GM18861 (cell line): ENCODE measurements around the gene PLXDC1.

ENCODE experiments used
- ATAC-seq: cut with Tn5 transposase; IDR thresholded peaks from one replicate; pipeline ENCODE4 v1.9.1; 2021; ENCODE audit not compliant: unreplicated experiment

The PLXDC1 gene

DNA sequence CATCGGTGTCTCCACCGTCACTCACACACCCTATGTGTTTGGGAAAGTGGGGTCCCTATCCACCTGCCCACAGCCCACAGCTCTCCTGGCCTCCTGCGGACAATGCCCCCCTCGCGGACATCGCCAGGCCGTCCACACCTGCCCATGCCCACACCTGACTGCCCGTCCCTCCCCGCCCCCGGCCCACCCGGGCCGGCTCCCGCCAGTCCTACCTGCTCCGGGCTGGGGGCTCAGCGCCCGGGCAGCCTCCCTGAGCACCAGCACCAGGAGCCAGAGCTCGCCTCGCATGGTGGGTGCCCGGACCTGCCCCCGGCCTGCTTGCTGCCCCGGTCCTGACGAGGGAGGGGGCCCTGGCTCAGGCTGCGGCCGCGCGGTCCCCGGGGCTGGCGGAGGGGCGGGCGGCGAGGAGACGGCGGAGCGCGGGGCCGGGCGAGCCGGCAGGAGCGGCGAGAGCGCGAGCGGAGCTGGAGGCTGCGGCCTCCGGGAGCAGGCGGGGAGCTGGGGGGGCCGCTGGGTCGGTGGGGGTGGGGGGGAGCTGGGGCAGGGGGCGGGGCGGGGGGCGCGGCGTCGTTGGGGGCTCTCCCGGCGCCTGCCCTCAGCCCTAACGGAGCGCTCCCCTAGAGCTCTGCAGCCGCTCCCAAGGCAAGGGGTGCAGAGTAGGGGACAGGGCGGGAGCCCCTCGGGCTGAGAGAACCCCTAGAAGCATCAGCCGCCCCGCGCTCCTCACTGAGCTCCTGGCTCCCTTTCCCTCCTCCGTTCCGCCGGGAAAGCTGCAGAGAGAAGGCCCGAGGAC lies at the start of gene PLXDC1:
Gene PLXDC1, minus strand, starts transcription at position 488 of the 793 bp plus-strand sequence. Its CDS starts 200 bp downstream, at position 288.
- ATAC-seq: no peak

DNA sequence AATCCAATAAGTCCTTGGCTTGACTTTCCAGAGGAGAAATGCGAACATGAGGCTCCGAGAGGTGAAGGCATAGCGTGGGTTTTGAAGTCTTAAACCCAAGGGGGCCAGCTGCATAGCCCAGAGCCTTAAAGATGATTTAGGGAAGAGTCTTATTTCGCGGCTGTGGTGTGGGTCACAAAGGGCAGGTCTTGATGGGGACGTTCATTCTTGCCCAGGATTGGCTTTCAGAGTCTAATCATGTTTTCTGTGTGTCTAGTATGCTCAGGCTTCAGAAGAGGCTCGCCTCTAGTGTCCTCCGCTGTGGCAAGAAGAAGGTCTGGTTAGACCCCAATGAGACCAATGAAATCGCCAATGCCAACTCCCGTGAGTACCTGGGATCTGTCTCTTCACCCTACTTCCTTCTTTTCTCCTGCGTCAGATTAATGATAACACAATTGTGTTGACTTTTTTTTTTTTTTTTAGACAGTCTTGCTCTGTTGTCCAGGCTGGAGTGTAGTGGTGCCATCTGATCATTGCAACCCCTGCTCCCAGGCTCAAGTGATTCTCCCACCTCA lies 49.6 kb upstream of the PLXDC1 start:
- ATAC-seq: no peak

DNA sequence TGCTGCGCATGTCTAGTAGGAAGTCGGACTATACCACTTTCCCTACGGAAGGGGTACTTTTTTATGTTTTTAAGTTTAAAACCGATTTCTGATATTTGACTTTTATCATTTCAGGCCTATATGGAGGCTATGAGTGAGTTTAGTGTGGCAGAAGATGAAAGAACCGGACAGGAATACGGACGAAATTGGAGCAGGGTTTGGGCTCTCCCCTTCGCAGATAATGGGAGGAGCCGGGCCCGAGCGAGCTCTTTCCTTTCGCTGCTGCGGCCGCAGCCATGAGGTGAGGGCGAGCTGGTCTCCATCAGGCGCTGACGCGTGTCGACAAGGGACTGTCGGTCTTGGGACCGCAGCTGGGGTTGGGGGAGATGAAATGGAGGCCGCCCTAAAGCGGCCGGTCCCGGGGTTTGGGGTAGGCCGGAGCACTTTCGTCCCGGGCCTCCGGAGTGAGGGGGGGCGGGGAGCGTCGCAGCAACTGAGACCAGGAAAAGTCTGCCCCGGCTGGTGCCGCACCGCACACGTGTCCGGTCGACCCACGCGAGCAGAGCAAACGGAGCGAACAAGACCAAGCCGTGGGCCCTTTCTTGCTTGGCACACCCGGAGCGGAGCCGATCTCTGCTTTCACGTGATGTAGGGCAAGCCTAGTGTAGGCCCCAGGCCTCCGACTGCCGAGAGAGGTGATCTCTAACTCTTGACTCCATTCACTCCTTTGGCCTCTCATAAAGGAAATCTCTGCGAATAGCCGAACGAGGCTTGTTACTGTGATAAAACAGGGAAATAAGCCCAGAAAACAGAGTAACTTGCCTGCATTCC lies 48.8 kb upstream of the PLXDC1 start, which contains the start of gene RPL19:
Gene RPL19, plus strand, starts transcription at position 214 of the 810 bp plus-strand sequence. Its CDS starts 62 bp downstream, at position 276.
- no peak for ATAC-seq

DNA sequence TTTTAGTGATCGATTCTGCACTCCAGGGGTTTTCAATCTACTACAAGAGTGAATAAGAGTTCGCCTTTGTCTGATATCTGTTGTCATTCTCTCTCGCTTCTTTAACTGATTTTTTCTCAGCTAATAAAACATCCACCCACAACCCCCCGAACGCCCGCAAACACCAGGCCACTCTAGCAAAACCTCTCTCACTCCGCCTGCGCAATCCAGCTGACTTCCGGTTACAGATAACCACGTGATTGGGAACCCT lies 48.3 kb upstream of the PLXDC1 start:
- no peak for ATAC-seq

DNA sequence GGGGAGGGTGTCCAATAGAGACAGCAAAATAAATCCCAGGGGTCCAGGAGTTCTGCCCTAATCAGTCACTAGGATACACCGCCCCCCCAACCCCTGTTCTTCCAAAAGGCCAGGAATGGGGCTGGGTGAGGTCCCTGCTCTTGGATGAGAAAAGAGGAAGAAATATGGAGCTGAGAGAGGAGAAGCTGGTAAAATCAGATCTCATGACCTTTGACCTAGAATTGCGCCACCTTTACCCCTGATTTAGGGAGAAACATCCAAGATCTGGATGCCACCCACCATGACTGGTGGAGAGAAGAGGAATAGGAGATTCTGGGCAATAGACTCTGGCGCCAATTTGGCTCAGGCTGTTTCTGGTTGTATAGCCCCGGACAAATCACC lies 46.7 kb upstream of the PLXDC1 start:
- ATAC-seq: no peak

DNA sequence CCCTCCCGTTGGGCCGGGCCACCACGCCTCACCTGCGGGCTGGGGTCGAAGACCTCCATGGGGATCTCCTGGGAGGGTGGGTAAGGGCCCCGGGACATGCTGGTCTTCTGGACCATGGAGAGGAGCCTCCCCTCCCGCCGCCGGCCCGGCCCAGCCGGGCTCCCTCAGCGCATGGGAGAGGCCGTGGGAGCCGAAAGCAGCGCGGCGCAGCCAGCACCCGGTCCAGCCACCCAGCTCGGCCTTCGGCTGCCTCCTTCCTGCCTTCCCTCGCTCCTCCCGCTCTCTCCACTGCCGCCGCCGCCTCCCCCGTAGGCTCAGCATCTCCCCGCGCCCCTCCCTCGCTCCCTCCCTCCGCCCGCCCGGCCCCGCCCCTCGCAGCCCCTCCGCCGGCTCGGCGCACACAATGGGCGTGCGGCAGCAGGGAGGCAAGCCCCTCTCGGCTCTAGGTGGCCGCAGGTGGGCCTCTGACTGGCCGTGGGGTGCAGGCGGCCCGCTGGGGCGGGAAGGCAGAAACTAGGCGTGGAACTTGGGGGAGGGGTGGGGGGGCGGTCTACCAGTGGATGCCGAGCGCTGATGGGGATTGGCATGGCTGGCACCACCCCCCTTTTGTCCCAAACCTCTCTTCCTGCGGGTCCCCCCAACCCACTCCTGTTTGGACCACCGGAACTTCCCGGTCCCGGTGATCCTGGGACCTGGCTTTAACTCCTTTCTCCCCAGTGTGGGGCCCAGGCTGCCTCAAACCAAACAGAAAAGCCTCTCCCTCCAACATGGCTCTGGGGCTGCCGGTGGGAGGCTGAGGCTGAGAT lies 46.1 kb upstream of the PLXDC1 start, which contains the start of gene CACNB1:
Gene CACNB1, minus strand, starts transcription at position 290 of the 806 bp plus-strand sequence. Its CDS starts 174 bp downstream, at position 116.
- ATAC-seq: no peak

DNA sequence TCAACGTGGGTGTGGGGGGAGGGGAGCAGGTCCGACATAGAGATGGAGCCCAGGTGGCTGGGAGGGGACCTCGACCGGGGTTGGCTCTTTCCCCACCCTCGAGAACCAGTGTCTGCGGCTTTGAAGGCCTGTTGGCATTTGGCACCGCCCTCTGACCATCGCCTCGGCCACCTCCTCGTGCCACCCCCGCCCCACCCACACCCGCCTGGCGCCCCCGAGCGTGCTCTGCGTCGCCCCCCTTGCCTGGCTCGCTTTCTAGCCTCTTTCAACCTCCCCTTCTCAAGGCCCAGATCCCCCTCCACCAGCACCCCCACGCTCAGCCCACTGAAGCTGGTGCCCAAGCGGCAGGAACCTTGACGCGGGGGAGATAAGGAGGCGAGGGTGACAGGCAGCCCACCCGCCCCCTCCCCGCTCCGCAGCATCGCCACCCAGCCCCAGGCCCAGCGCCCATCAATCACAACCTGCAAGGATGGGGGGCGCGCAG lies 45.4 kb upstream of the PLXDC1 start:
- ATAC-seq: no peak

DNA sequence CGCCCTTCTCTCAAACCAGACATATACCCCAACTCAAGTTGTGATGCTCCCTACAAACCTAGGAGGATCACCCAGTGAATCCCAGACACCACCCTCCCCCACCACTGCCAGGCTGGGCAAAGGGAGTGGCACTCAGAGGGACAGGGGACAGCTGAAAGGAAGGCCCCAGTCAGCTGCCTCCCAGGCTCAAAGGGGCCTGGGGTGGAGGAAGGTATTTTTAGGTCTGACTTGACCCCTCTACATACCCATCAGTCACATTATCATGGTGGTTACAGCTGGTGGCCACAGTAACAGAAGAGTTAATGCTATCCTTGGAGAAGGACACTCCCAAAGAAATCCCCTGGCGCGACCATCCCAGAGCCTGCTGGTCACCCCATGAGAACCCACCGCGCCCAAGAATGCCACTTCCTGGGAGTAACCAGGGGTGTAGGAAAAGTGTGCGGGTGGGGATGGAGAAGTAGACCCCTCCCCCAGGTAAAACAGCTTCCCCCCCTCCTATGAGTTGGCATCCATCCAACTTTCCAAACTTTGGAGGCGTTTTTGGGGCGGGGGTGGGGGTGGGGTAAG lies 44.9 kb upstream of the PLXDC1 start:
- no peak for ATAC-seq

DNA sequence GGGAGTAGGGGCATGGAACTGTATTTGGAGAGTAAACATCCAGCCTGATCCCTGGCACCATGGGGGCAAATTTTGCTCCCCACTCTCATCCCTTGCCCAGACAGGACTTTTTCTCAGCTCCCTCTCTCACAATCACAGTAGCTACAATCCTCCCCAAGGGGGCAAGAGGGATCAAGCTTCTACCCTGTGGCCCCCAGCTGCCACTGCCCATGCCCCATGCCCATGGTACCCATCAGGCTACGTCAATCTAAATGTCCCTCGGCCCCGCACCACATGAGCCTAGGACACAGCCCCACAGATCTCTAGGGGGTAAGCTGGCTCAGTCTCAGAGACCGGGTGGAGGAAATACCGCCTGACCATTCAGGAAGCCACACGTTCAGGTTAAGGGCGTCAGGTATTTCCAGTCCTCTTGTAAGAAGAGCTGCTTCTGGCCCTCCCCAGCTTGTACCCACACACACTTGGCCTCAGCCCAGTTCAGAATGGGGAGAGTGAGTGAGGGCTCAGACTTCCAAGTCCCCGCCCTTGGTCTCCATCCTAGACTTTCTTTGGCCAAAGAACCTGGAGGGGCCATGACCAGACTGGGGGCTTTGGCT lies 44.2 kb upstream of the PLXDC1 start:
- ATAC-seq: no peak

DNA sequence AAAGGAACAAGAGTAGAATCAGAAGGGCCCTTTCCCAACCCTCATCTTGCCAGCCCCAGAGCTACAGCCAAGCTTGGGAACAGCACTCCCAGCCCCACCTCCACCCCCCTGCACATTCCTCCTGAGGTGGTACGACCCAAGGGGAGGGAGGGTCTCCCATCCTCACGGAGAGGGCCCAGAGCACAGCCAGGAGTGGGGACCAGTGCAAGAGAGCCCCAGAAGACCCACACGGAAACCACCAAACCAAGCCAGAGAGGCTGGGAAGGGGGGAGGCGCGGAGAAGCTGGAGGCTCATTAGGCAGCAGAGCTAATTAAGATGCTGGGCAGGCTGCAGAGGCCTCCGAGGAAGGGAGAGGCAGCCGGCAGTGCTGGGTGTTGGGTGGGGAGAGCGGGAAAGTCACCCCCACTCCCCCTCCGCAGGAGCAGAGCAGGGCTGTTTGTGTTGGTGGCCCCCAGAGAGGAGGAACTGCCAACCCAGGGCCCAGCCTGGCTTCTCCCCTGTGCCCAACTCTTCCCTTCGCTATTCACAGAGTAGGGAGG lies 43.6 kb upstream of the PLXDC1 start:
- ATAC-seq: no peak

DNA sequence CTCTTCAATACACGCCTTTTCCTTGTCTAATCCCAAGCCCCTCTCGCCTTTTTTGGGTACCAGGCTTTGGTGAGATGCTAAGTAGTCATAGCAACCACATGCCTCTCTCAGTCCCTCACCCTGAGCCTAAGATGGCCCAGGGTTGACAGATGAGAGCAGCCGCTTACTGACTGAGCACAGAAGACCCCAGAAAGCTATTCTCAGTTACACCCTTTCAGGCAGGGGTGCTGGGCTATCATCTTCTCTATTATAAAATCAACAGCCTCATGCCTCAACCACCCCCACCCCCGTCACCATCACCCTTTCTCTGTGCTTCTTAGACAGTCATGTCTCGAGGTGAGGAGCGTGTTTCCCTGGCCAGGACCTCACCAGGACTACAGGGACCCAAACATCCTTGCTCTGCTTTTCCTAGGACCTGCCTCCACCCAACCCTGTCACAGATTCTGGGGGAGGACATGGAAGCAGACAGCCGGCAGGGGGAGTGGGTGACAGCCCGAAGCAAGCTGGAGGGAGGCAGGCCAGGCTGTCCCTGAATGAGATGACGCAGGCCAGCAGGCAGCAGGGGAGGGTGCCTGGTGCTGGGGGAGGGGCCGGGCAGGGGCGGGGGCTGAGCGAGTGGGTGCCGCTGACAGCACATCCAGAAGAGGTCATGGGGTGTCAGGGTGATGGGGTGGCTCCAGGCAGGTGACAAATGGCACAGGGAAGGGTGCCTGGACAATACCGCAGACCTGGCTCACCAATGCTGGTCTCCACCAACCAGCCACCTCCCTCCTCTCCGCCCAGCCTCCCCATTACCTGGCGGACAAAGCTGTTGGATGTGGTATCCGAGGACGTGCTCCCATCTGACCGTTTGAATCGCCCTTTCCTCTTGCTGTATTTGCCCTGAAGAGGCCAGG lies 42.9 kb upstream of the PLXDC1 start:
- no peak for ATAC-seq

DNA sequence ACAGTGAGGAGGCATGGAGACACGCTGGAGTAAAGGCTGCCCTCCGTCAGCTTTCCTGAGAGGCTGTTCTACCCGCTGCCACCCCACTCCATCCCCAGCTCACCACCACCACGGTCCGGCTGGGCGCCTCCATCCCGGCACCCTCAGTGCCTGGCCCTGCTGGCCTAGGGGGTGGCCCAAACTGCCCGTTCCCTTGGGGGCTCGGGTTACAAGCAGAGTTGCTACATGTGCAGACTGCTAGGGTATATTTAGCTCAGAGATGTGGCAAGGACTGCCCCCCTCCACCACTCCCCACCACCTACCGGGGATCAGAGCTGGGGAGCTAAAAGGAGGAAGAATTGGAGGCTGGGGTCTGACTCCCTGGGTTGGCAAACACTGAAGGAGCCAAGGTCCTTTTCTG lies 41.9 kb upstream of the PLXDC1 start:
- no peak for ATAC-seq

DNA sequence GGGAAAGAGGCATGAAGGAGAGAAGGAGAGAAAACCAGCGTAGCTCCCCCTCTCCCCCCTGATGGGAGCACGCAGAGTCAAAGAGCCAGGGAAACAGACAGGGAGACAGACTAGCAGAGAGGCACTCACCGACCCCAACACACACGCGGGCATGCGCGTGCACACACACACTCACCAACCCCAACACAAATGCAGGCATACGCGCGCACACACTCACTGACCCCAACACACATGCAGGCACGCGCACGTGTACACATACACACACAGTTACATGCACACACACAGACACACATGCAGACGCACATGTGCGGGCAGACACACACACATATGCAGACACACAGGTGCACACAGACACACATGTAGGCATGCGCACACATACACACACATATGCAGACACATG lies 41.5 kb upstream of the PLXDC1 start:
- ATAC-seq: no peak

DNA sequence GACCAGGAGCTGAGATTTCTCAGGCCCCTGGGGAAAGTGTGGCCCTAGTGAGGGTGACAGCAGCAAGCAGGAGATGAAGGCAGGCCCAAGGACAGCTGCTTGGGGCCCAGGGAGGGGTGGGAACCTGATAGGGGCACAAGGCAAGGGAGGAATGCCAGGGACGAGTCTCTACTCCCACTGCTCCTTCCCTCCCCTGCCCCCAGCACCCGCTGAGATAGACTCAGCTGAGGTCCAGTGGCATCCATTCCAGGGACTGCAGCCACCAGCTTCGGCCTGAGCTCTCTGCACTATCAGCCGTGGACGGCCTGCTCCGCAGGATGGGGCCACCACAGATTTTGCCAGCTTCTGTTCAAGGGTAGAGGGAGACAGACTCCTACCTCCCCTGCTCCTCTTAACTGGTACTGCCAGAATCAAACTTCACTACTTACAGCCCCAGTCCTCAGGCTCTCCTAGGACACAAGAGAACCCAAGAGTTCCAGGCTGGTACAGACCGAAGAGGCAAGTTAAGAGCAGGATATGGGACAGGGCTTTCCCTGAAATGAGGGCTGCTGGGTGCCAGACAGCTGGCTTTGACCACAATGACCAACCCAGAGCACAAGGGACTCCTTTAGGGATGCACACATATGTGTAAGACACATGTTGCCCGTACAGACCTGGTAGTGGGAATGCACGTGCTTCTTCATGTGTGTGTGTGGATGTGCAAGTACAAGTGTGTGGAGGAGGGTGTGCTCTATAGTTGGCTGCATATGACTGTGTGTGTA lies 40.5 kb upstream of the PLXDC1 start:
- ATAC-seq: no peak

DNA sequence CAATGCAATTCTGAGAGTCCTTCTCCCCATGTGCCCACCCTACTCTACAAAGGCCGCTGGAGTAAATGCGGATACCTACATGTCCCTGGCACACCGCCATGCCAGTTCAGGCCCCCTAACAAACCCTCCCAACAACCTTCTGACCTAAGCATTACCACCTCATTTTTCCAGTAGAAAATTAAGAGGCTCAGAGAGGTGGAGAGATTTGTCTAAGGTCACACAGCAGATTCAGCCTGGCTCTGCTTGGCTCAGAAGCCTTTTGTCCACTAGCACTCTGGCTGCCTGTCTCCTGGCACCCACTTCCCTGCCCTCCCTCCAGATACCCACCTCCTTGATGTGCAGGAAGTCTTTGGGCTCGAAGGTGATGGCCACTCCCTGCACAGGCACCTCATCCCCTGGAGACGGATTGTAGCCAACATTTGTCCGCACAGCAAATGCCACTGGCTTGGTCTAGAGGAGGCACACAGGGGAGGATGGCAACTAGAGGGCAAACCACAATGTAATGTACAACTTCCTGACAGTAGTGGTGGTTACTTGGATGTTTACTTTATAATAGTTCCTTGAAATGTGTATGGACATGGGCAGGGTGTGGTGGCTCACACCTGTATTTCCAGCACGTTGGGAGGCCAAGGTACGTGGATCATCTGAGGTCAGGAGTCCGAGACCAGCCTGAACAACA lies 35.9 kb upstream of the PLXDC1 start:
- no peak for ATAC-seq

DNA sequence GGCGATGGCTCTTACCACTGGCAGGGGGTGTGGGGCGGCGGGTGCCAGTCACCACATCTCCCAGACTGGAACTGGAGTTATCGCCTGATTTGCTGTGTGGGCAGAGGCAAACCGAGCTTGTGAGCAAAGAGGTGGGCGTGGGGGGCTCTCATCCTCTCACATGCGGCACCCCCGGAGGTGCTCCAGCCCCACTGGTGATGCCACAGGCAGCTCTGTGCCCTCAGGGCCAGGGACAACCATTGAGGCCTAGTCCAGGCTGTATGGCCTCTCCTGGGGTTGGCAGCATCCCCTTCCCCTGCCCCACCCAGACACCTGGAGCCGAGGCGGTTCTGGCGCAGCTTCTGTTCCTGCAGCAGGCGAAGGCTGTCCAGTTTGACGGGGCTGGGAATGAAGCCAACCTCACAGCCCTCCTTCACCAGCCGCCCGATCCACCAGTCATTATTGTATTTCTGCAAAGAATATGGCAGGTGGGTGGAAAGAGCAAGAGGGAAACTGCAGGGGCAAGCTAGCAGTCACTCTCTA lies 35.1 kb upstream of the PLXDC1 start:
- ATAC-seq: no peak

DNA sequence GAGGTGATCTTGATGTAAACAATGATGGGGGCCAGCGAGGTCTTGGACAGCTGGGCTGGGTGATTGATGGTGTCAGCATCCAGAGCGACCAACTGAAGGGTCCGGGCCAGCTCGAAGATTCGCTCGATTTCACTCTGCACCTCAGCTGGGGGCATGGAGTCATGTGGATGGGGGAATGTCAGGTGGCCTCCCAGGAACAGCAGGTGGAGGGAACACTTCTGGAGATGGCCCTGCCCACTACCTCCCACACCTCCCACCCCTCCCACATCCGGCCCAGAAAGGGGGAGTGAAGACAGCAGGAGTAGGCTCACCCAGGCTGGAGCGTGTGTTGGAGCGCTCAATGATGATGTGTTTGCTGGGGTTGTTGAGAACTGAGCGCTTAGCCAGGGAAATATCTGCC lies 32.3 kb upstream of the PLXDC1 start:
- ATAC-seq: no peak

DNA sequence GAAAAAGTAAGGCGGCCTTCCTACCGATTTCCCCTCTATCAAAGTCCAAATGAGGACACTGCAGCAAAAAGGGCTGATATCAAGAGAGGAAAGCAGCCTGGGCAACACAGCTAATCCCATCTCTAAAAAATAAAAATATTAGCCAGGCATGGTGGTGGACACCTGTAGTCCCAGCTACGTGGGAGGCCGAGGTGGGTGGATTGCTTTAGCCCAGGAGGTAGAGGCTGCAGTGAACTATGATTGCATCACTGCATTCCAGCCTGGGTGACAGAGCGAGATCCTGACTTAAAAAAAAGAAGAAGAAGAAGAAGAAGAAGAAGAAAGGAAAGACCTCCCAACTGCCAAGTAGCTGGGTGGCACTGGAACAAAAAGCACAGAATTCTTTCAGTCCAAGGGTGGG lies 31.6 kb upstream of the PLXDC1 start:
- ATAC-seq: no peak
